ENCODE results near the gene VWCE. TPM values are rescaled to one million over a fixed set of nuclear protein-coding genes. Genes with fewer than 3 reads are reported as not detected.

VWCE gene
- total and polyA plus RNA-seq, 10 of the 15 experiments (the other 5 are each of a cell fraction or from before 2014, with no cell fraction given), result 0.10 to 4.9 (median 2.4) TPM

DNA sequence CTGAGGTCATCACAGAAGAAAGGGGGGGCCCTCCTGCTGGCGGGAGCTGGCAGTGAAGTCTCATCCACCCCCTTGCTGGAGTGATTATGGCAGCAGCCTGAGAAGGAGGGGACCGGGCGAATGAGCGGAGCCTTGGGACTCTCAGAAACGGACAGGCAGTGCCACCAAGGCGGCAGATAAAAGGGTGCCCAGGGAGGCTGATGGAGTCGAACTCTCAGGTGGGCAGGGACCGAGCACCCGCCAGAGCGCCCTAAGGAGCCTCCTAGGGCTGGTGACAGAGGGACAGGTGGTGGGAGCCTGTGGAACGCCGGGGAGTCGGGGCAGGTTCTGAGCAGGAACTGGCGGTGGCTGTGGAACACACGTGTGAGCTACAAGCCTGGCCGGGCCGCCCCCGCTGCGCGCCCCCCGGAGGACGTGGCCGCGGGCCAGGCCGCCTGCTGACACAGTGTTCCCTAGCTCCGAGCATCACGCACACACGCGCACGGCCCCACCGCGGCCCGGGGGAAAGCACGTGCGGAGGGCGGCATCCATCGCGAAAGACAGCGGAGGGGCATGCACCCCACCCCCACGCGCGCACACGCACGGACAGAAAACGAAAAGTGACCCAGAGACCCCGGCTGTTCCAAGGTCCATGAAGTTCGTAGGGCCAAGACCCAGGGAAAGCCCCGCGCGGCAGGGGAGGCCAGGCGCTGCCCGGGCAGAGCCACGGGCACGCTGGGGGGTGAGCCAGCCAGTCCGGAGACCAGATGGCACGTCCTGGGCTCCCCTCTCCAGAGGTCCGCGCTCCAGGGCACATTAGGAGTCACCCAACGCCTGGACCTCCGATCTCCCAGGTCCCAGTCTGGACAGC lies 1.0 kb downstream of the VWCE start (continued):
- TF ChIP-seq, protein P1, sequence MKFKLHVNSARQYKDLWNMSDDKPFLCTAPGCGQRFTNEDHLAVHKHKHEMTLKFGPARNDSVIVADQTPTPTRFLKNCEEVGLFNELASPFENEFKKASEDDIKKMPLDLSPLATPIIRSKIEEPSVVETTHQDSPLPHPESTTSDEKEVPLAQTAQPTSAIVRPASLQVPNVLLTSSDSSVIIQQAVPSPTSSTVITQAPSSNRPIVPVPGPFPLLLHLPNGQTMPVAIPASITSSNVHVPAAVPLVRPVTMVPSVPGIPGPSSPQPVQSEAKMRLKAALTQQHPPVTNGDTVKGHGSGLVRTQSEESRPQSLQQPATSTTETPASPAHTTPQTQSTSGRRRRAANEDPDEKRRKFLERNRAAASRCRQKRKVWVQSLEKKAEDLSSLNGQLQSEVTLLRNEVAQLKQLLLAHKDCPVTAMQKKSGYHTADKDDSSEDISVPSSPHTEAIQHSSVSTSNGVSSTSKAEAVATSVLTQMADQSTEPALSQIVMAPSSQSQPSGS (IDR thresholded peaks at IDR 0.05; ENCODE audit: low read length), result no peak
- no peak for TF ChIP-seq SRF (IDR thresholded peaks at IDR 0.05; ENCODE audit: low read depth in 2 of 2, low read length in 2 of 2)
- no peak for TF ChIP-seq ETV6 (conservative IDR thresholded peaks at IDR 0.05 in 1 of 2, IDR thresholded peaks at IDR 0.05 in 1 of 2; ENCODE audit: borderline replicate concordance in 1 of 2, low read depth in 1 of 2)
- TF ChIP-seq CREM (IDR thresholded peaks at IDR 0.05; ENCODE audit: low read depth), result no peak
- TF ChIP-seq MXI1 (IDR thresholded peaks at IDR 0.05; ENCODE audit: low read depth, low read length), result 0 out of 2 replicates have a peak, but pooled peaks have one; percentile 20
- no peak for TF ChIP-seq SMAD1 (IDR thresholded peaks at IDR 0.05; ENCODE audit: low read depth, partially characterized antibody)
- TF ChIP-seq, protein P2, sequence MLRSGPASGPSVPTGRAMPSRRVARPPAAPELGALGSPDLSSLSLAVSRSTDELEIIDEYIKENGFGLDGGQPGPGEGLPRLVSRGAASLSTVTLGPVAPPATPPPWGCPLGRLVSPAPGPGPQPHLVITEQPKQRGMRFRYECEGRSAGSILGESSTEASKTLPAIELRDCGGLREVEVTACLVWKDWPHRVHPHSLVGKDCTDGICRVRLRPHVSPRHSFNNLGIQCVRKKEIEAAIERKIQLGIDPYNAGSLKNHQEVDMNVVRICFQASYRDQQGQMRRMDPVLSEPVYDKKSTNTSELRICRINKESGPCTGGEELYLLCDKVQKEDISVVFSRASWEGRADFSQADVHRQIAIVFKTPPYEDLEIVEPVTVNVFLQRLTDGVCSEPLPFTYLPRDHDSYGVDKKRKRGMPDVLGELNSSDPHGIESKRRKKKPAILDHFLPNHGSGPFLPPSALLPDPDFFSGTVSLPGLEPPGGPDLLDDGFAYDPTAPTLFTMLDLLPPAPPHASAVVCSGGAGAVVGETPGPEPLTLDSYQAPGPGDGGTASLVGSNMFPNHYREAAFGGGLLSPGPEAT (IDR thresholded peaks at IDR 0.05; ENCODE audit: low read depth), result 0 out of 2 replicates have a peak, but pooled peaks have one; percentile 29
- TF ChIP-seq, protein P3, sequence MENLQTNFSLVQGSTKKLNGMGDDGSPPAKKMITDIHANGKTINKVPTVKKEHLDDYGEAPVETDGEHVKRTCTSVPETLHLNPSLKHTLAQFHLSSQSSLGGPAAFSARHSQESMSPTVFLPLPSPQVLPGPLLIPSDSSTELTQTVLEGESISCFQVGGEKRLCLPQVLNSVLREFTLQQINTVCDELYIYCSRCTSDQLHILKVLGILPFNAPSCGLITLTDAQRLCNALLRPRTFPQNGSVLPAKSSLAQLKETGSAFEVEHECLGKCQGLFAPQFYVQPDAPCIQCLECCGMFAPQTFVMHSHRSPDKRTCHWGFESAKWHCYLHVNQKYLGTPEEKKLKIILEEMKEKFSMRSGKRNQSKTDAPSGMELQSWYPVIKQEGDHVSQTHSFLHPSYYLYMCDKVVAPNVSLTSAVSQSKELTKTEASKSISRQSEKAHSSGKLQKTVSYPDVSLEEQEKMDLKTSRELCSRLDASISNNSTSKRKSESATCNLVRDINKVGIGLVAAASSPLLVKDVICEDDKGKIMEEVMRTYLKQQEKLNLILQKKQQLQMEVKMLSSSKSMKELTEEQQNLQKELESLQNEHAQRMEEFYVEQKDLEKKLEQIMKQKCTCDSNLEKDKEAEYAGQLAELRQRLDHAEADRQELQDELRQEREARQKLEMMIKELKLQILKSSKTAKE (IDR thresholded peaks at IDR 0.05; ENCODE audit: low read depth, poor library complexity, severe bottlenecking), result no peak
- no peak for TF ChIP-seq BRCA1 (IDR thresholded peaks at IDR 0.05; ENCODE audit: low read depth, low read length)
- TF ChIP-seq, protein P4, sequence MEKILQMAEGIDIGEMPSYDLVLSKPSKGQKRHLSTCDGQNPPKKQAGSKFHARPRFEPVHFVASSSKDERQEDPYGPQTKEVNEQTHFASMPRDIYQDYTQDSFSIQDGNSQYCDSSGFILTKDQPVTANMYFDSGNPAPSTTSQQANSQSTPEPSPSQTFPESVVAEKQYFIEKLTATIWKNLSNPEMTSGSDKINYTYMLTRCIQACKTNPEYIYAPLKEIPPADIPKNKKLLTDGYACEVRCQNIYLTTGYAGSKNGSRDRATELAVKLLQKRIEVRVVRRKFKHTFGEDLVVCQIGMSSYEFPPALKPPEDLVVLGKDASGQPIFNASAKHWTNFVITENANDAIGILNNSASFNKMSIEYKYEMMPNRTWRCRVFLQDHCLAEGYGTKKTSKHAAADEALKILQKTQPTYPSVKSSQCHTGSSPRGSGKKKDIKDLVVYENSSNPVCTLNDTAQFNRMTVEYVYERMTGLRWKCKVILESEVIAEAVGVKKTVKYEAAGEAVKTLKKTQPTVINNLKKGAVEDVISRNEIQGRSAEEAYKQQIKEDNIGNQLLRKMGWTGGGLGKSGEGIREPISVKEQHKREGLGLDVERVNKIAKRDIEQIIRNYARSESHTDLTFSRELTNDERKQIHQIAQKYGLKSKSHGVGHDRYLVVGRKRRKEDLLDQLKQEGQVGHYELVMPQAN (conservative IDR thresholded peaks at IDR 0.05), result no peak
- no peak for TF ChIP-seq SMARCA5 (IDR thresholded peaks at IDR 0.05)
- TF ChIP-seq PAX5 (IDR thresholded peaks at IDR 0.05; ENCODE audit: borderline replicate concordance, low read depth, low read length), result no peak
- no peak for TF ChIP-seq ZNF274 (IDR thresholded peaks at IDR 0.05; ENCODE audit: insufficient read depth, insufficient read length)
- TF ChIP-seq GATAD2B (conservative IDR thresholded peaks at IDR 0.05; ENCODE audit: low read depth), result no peak; the same call in 1 of the 2 replicates
- TF ChIP-seq, protein P5, sequence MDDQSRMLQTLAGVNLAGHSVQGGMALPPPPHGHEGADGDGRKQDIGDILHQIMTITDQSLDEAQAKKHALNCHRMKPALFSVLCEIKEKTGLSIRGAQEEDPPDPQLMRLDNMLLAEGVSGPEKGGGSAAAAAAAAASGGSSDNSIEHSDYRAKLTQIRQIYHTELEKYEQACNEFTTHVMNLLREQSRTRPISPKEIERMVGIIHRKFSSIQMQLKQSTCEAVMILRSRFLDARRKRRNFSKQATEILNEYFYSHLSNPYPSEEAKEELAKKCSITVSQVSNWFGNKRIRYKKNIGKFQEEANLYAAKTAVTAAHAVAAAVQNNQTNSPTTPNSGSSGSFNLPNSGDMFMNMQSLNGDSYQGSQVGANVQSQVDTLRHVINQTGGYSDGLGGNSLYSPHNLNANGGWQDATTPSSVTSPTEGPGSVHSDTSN (IDR thresholded peaks at IDR 0.05; ENCODE audit: insufficient replicate concordance, low read depth, low read length), result no peak
- peak in 1 of 2 experiments; percentile 76; a peak in 1 of 3 replicates for TF ChIP-seq EGR1 (IDR thresholded peaks at IDR 0.05; ENCODE audit: borderline replicate concordance in 1 of 2, low read depth in 2 of 2, low read length in 2 of 2)
- TF ChIP-seq SPI1 (IDR thresholded peaks at IDR 0.05; ENCODE audit: borderline replicate concordance, insufficient read depth, low read depth, low read length), result no peak
